Lower leg skin (tissue), 3 donors: Measurements from ENCODE around the gene SAP30L.

Source experiments
- POLR2A ChIP-seq, 2 donors: fragments of 450-650 bp; IDR thresholded peaks; one replicate each; pipeline ENCODE4 v1.6.1; 2016 to 2017; ENCODE audit warnings: antibody characterized with exemption in 2 of 2, mild to moderate bottlenecking in 1 of 2, moderate library complexity in 1 of 2
- TF ChIP-seq, protein P1 (sequence below), 3 donors: fragments of 450-650 bp; IDR thresholded peaks; one replicate each; pipeline ENCODE4 v1.5.1; 2016; ENCODE audit warnings: antibody characterized with exemption in 3 of 3, mild to moderate bottlenecking in 3 of 3, moderate library complexity in 2 of 3

DNA sequence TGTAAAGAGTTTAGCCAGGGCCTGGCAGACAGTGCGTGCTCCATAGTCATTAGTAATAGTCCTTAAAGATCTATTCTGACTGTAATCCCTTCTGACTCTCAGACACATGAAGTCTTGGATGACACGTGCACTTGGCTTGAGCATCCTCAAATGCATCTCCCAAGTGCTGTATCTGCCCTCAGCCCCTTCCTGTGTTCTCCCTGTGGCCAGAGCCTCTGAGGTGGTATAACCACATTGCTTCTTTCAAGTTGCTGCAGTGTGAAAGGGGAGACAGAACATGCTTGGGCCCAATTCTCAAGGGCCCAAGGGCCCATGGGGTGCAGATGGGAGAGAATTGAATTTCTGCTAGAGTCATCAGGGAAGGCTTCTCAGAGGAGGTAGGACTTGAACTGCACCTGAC is 62.3 kb downstream of the SAP30L start:
- TF ChIP-seq, protein P1, sequence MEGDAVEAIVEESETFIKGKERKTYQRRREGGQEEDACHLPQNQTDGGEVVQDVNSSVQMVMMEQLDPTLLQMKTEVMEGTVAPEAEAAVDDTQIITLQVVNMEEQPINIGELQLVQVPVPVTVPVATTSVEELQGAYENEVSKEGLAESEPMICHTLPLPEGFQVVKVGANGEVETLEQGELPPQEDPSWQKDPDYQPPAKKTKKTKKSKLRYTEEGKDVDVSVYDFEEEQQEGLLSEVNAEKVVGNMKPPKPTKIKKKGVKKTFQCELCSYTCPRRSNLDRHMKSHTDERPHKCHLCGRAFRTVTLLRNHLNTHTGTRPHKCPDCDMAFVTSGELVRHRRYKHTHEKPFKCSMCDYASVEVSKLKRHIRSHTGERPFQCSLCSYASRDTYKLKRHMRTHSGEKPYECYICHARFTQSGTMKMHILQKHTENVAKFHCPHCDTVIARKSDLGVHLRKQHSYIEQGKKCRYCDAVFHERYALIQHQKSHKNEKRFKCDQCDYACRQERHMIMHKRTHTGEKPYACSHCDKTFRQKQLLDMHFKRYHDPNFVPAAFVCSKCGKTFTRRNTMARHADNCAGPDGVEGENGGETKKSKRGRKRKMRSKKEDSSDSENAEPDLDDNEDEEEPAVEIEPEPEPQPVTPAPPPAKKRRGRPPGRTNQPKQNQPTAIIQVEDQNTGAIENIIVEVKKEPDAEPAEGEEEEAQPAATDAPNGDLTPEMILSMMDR (IDR thresholded peaks at IDR 0.05): no peak
- TF ChIP-seq POLR2A (IDR thresholded peaks at IDR 0.05): no peak
